NCI-H1048 (cell line): ENCODE results near the gene CNPY1.
"Not testable (repeated sequence)": the region's sequence is repeated elsewhere in the genome, so short reads cannot be mapped to it uniquely, and the experiment has no call there.

Source experiments
- DNase-seq: peaks from one replicate; lab custom pipeline; 2025; lab: John Stamatoyannopoulos, UW

CNPY1 gene

GRCh38 chr7:155578016-155578415 is 31.7 kb upstream of the CNPY1 start:
- DNase-seq, result no peak

DNA sequence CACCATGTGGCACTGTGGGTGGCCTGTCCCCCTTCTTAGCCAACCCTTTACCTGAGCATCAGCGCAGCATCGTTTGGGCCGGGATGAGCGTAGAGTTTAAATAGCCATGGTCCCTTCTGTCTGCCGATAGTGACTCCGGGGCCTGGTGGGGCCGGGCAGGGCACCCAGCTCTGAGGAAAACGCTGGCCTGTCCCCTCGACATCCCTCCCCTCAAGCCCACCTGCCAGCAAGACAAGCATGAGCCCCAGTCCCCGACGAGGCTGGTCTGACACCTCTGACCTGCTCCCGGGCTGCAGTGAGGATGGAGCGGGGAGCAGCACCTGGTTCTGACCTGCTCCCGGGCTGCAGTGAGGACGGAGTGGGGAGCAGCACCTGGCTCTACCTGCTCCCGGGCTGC is 31.1 kb upstream of the CNPY1 start:
- DNase-seq, result no peak

DNA sequence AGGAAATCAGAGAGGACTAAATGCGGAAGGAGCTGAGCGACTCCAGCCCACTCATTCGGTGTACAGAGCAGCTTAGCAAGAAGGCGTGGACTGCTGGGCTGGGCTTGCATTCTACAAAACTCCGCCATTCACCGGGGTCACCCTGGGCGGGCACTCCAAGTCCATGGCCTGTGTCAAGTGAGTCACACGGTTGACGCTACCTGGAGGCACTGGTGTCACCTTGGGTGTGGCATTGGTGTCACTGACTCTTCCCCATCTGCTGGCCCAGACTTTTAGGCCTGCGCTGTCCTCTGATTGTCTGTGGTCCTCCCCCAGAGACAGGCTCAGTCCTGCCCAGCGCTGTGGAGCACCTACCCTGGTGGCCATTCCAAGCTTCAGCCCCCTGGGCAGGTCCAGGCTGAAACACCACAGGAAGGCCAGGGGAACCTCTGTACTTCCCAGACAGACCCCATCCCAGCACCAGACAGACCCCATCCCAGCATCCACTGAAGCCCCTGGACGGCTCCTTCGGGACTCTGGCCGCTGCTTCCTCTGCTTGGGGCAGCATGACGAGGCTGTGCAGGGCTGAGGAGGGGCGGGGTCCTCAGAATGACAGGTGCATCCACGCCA is 30.6 kb upstream of the CNPY1 start:
- no peak for DNase-seq

DNA sequence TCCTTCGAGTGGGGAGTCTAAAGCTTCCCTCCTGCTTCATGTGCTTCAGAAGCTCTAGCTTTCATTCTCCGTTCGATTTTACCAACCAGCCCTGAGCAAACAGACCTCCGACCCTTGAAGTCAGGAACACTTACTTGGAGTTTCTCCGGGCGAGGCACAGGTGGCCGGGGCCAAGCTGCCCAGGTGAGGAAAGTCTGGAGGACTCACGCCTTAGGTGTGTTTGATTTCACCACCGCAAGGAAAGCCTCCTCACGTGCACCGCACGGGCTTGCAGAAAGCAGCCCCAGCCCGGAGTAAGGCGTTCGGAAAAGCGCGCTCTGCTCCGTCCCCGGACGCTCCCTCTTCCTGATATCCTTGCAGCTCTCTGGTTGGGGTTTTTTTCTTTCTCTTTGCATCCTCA is 30.1 kb upstream of the CNPY1 start:
- no peak for DNase-seq

DNA sequence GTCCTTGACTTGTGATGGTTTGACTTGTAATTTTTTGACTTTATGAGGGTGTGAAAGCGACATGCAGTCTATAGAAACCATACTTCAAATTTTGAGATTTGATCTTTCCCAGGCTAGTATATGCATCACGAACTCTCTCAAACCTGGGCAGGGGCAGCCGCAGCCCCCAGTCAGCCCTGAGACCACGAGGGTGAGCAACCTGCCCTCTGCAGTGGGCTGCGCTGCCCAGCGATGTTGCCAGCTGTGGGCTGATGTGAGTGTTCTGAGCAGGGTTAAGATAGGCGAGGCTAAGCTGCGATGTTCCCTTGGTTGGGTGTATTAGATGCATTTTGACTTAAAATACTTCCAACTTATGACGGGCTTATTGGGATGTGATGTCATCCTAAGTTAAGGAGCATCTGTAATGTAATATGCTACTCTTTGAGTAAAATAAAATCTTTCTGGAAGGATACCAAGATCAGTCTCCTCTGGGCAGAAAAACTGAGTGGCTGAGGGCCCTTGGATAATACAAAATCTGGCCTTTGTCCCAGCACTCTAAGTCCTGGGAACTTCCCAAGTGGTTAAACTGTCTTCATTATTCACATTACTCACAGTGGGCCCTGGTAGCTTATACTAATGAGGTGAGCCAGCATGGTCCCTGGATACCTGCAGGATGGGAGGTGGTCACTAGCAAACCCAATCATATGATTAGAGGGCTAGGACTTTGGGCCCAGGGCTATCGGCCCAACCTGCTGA is 28.4 kb upstream of the CNPY1 start:
- no peak for DNase-seq

- no peak for DNase-seq
Observed at GRCh38 chr7:155571581-155572345, 25.4 kb upstream of the CNPY1 start.

GRCh38 chr7:155570991-155571390 is 24.6 kb upstream of the CNPY1 start:
- no peak for DNase-seq

DNA sequence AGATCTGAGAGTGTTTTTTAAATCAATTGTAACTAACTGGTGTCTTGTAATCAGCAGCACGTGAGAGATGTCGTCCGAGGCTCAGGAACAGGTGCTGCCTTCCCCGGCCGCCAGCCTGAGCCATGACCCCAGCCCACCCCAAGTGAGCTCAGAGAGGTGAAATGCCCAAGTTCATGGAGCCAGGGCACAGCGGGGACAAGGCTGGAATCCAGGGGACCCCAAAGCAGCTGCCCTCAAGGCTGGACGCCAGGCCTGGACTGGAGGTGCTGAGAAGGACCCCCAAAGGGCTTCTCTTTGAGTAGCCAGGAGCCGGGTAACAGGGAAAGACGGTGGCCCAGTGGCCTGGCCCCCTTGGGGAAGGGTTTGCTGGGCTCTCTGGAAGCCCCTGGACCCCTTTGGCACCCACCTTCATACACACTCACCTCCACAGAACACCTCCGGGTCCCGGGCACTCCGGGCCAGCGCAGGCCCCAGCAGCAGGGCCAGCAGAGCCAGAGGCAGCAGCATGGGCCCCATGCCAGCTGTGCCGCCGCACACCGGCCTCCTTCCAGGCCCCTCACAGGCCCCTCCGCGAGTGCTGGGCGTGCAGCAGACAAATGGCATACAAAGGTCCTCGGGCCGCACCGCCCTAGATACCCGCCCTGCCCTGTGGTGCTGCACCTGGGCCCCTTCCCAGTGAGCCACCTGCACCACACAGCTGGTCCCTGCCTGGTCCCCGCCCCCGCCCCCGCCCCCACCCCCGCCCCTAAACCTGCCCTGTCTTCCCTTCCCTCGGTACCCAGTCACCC is 24.0 kb upstream of the CNPY1 start:
- no peak for DNase-seq

DNA sequence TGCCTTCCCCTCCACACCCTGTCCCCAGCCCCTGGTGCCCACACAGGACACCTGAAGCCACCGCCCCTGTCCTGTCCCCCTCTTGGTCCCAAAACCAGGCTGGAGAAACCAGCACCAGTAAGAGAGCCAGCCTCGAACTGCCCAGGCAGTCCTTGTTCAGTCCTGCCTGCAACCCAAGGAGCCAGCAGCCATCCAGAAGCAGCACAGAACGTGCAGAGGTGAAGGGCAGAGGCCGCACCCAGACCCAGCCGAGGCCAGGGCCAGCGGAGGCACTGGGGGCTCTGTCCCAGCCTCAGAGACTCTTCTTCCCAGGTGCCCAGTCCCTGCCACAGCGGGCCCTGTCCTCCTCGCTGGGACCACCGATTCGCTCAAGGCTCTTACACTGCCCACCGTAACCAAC is 23.3 kb upstream of the CNPY1 start:
- no peak for DNase-seq

GRCh38 chr7:155568842-155569494 is 22.6 kb upstream of the CNPY1 start:
- DNase-seq, result no peak

DNA sequence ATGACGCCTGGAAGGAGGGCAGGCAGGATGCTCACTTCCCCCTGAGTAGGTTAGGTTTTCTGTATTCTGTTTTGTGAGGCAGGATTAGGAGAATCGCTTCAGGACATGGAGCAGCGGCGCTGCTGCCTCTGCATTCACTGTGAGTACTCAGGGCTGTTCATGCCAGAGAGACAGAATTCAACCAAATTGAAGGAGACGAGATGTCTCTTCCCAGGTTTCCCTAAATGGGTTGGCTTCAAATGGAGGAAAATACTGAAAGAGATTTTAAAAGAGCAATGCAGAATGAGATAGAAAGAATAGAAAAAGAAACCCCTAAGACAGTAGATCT is 21.9 kb upstream of the CNPY1 start:
- DNase-seq, result no peak

- no peak for DNase-seq
Observed at GRCh38 chr7:155567646-155568332, 21.4 kb upstream of the CNPY1 start.

GRCh38 chr7:155566011-155566836 is 19.9 kb upstream of the CNPY1 start:
- no peak for DNase-seq

- no peak for DNase-seq
Observed at GRCh38 chr7:155565596-155565995, 19.2 kb upstream of the CNPY1 start.

GRCh38 chr7:155562976-155563375 is 16.6 kb upstream of the CNPY1 start:
- not testable (repeated sequence) for DNase-seq

GRCh38 chr7:155562106-155562505 is 15.7 kb upstream of the CNPY1 start:
- DNase-seq, result no peak

- no peak for DNase-seq
Observed at GRCh38 chr7:155560982-155561686, 14.8 kb upstream of the CNPY1 start.

GRCh38 chr7:155560196-155560885 is 14.0 kb upstream of the CNPY1 start:
- DNase-seq, result no peak

DNA sequence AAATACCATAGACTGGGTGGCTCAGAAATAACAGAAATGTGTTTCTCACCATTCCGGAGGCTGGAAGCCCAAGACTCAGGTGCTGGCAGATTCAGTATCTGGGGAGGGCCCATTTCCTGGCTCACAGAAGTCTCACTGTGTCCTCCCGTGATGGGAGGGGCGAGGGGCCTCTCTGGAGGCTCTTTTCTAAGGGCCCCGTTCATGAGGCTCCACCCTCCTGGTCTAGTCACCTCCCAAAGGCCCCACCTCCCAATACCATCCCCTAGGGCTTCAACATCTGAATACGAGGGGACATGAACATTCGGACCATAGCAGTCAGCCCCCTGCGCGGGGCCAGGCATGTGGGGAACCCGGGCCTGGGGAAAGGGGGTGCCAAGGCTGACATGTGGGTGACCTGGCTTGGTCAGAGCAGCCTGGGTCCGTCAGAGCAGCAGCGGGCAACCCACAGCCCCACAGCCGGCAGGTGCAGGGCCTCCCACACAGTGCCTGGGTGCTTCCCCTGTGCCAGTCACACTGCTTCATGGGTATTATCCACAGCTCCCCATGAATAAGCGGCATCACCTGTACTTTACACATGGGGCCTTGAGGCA is 13.3 kb upstream of the CNPY1 start:
- no peak for DNase-seq
